K562 (cell line): ENCODE data around the gene GZF1. TPM values are rescaled to one million over a fixed set of nuclear protein-coding genes. Genes with fewer than 3 reads are reported as not detected.

Experiments used
- ARID1B ChIP-seq: fragments of 450-650 bp; IDR thresholded peaks from 2 replicates; pipeline ENCODE4 v1.6.1; 2016; ENCODE audit warnings: antibody characterized with exemption, mild to moderate bottlenecking, inconsistent platforms
- BRD4 ChIP-seq: fragments of 200-600 bp; sonication (generic); IDR thresholded peaks from 2 replicates; pipeline ENCODE4 v1.6.1; 2017; ENCODE audit warnings: inconsistent platforms
- CBFA2T2 ChIP-seq: fragments of 450-650 bp; conservative IDR thresholded peaks from 2 replicates; pipeline ENCODE4 v1.6.1; 2017; ENCODE audit warnings: mild to moderate bottlenecking
- ESRRA ChIP-seq: fragments of 450-650 bp; IDR thresholded peaks from 2 replicates; pipeline ENCODE4 v1.6.1; 2014; ENCODE audit warnings: low read depth, mild to moderate bottlenecking, moderate library complexity, borderline replicate concordance
- ETV5 ChIP-seq: sonication (generic); formaldehyde crosslinking; IDR thresholded peaks from 2 replicates; pipeline ENCODE4 v1.4.0; 2020; ENCODE audit warnings: low read depth, mild to moderate bottlenecking, missing genetic modification reagents
- GATAD2A ChIP-seq: fragments of 450-650 bp; IDR thresholded peaks from 2 replicates; pipeline ENCODE4 v1.6.1; 2017
- GATAD2B ChIP-seq: fragments of 450-650 bp; IDR thresholded peaks from 2 replicates; pipeline ENCODE4 v1.6.1; 2017; ENCODE audit warnings: mild to moderate bottlenecking, borderline replicate concordance
- GTF2F1 ChIP-seq: IDR thresholded peaks from 2 replicates; pipeline ENCODE4 v1.6.1; 2011; ENCODE audit warnings: low read depth, low read length, improper control_type of control experiment
- KAT7 ChIP-seq: sonication (generic); formaldehyde crosslinking; IDR thresholded peaks from 2 replicates; pipeline ENCODE4 v1.8.0; 2022; ENCODE audit warnings: missing genetic modification reagents, mild to moderate bottlenecking, borderline replicate concordance
- KLF10 ChIP-seq: fragments of 250-450 bp; sonication (Bioruptor Pico); IDR thresholded peaks from 2 replicates; pipeline ENCODE4 v1.6.1; 2021; ENCODE audit warnings: matching md5 sums
- MAFK ChIP-seq: IDR thresholded peaks from 2 replicates; pipeline ENCODE4 v1.6.1; 2011; ENCODE audit warnings: low read length, improper control_type of control experiment
- PCBP2 ChIP-seq: fragments of 200-400 bp; formaldehyde crosslinking; IDR thresholded peaks from 2 replicates; pipeline ENCODE4 v1.6.1; 2018; ENCODE audit warnings: low read length, low read depth, mild to moderate bottlenecking, moderate library complexity; ENCODE audit not compliant: poor library complexity, severe bottlenecking
- POLR2B ChIP-seq: fragments of 450-650 bp; IDR thresholded peaks from 2 replicates; pipeline ENCODE4 v1.6.1; 2018; ENCODE audit warnings: low read depth; ENCODE audit not compliant: partially characterized antibody
- POLR3A ChIP-seq: IDR thresholded peaks from 2 replicates; pipeline ENCODE4 v1.6.1; 2011; ENCODE audit warnings: borderline replicate concordance, mild to moderate bottlenecking, moderate library complexity; ENCODE audit not compliant: insufficient read length, insufficient read depth; ENCODE audit errors: extremely low read depth
- POLR3G ChIP-seq: IDR thresholded peaks from 2 replicates; pipeline ENCODE4 v1.6.1; 2011; ENCODE audit not compliant: insufficient read length, insufficient replicate concordance; ENCODE audit errors: extremely low read depth
- PTBP1 ChIP-seq: fragments of 200-400 bp; formaldehyde crosslinking; IDR thresholded peaks from 2 replicates; pipeline ENCODE4 v1.6.1; 2017; ENCODE audit warnings: low read depth, low read length
- RBM22 ChIP-seq: fragments of 200-400 bp; formaldehyde crosslinking; IDR thresholded peaks from 2 replicates; pipeline ENCODE4 v1.6.1; 2018; ENCODE audit warnings: low read length, low read depth; ENCODE audit not compliant: poor library complexity, severe bottlenecking
- SETDB1 ChIP-seq: IDR thresholded peaks from one replicate; pipeline ENCODE4 v1.6.1; 2012; ENCODE audit warnings: low read length, control low read depth, inconsistent platforms
- SIRT6 ChIP-seq: IDR thresholded peaks from one replicate; pipeline ENCODE4 v1.6.1; 2012; ENCODE audit warnings: low read depth, mild to moderate bottlenecking, control low read depth, inconsistent platforms, low read length, moderate library complexity
- SP2 ChIP-seq: IDR thresholded peaks from 2 replicates; pipeline ENCODE4 v1.6.1; 2011; ENCODE audit warnings: mild to moderate bottlenecking, low read depth, low read length, moderate library complexity; ENCODE audit not compliant: poor library complexity, severe bottlenecking; ENCODE audit errors: extremely low read depth
- ZBED1 ChIP-seq: IDR thresholded peaks from 2 replicates; pipeline ENCODE4 v1.6.1; 2014
- ZKSCAN1 ChIP-seq: fragments of 150-350 bp; IDR thresholded peaks from 2 replicates; pipeline ENCODE4 v1.6.1; 2016; ENCODE audit warnings: low read depth, low read length
- ZNF311 ChIP-seq: fragments of 250-450 bp; sonication (Bioruptor Pico); IDR thresholded peaks from 2 replicates; pipeline ENCODE4 v1.4.0; 2020; ENCODE audit warnings: mild to moderate bottlenecking, moderate library complexity
- ZNF354B ChIP-seq: fragments of 250-450 bp; sonication (Bioruptor Pico); IDR thresholded peaks from 2 replicates; pipeline ENCODE4 v1.4.0; 2020
- polyA plus RNA-seq, 8 experiments: library from polyadenylated mRNA; depleted of rRNA in 4 of 8; stranded (reverse) in 5 of 8; unstranded in 3 of 8; fragments of >200 nt; fragmentation: Nextera tagmentation in 2 of 8; fragmentation: Illumina TruSeq in 1 of 8; extraction: Ambion mirVana in 2 of 8; extraction: Trizol in 1 of 8; gene quantifications; 2 replicates each; pipeline versions ENCODE4 v1.2.1 to v1.2.3, GENCODE V29; 2011 to 2014; ENCODE audit warnings: inconsistent platforms in 1 of 8, missing spikeins in 1 of 8
- total RNA-seq, 7 experiments: library from RNA; depleted of rRNA in 6 of 7; stranded (reverse); fragments of >200 nt in 6 of 7; fragmentation: Illumina TruSeq in 2 of 7; extraction: Trizol in 2 of 7; gene quantifications; 2 replicates each; pipeline versions ENCODE4 v1.2.1 to v1.2.3, GENCODE V29; 2011 to 2021; ENCODE audit warnings: low replicate concordance in 1 of 7
- TF ChIP-seq, protein P1 (sequence below): fragments of 450-650 bp; formaldehyde crosslinking; IDR thresholded peaks from 2 replicates; pipeline ENCODE4 v1.4.0; 2020; ENCODE audit warnings: mild to moderate bottlenecking, moderate library complexity
- TF ChIP-seq, protein P2 (sequence below): fragments of 450-650 bp; IDR thresholded peaks from 2 replicates; pipeline ENCODE4 v1.7.1; 2018; ENCODE audit warnings: mild to moderate bottlenecking, low read depth; ENCODE audit not compliant: partially characterized antibody

The GZF1 gene
- total and polyA plus RNA-seq, 9 of the 15 experiments (the other 6 are each of a cell fraction or from before 2014, with no cell fraction given): 1.2 to 15.7 (median 7.4) TPM

DNA sequence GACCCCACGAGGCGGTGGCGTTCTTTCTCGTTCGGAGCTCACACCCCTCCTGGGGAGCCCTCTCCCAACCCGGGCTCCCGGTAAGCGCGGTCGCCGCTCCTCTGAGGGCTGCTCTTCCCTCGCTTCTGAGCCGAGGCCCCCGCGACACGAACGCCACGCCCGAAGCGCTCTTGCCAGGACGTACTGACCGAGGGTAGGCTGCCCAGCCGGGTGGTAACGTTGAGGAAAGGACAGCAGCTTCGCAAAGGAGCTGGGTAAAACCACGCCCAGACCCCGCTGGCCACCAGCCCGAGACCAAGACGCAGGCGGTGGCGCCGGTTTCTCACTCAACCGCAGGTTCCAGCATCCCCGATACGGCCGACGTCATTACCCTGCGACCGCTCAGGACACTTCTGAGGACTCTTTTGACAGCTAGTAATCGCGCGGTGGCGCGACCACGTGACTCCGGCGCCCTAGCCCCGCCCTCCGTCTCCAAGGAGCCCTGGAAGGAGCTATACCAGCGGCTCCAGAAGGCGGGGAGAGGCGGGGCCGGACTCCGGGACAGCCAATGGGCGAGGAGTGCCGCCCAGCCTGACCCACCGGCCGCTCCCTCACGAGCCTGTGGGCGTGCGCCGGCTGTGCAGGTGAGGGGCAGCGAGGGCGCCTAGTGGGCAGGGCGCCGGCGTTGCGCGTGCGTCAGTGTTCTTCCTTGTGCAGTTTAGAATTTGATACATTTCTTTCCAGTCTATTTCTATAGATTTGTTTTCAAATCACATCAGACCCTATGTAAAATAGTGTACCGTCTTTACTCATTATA, 4.0 kb upstream of the GZF1 start (continued):
- TF ChIP-seq ARID1B (no peak), CBFA2T2 (peak; percentile 83), KAT7 (CRISPR knock-in tag) (no peak), KLF10 (no peak), MAFK (no peak), ZNF354B (CRISPR knock-in tag) (no peak), ESRRA (peak; percentile 90), PTBP1 (no peak), POLR3G (no peak), ZKSCAN1 (no peak), BRD4 (no peak), GTF2F1 (peak; percentile 27; the same call in 1 of the 2 replicates), POLR3A (no peak), ZBED1 (no peak), ZNF311 (CRISPR knock-in tag) (no peak), SETDB1 (no peak), PCBP2 (no peak), RBM22 (no peak), ETV5 (no peak), SIRT6 (no peak), SP2 (no peak), GATAD2B (no peak), GATAD2A (no peak), POLR2B (peak; percentile 57)
- TF ChIP-seq, protein P1, sequence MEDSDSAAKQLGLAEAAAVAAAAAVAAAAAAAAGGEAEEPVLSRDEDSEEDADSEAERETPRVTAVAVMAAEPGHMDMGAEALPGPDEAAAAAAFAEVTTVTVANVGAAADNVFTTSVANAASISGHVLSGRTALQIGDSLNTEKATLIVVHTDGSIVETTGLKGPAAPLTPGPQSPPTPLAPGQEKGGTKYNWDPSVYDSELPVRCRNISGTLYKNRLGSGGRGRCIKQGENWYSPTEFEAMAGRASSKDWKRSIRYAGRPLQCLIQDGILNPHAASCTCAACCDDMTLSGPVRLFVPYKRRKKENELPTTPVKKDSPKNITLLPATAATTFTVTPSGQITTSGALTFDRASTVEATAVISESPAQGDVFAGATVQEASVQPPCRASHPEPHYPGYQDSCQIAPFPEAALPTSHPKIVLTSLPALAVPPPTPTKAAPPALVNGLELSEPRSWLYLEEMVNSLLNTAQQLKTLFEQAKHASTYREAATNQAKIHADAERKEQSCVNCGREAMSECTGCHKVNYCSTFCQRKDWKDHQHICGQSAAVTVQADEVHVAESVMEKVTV (CRISPR knock-in tag): no peak
- TF ChIP-seq, protein P2, sequence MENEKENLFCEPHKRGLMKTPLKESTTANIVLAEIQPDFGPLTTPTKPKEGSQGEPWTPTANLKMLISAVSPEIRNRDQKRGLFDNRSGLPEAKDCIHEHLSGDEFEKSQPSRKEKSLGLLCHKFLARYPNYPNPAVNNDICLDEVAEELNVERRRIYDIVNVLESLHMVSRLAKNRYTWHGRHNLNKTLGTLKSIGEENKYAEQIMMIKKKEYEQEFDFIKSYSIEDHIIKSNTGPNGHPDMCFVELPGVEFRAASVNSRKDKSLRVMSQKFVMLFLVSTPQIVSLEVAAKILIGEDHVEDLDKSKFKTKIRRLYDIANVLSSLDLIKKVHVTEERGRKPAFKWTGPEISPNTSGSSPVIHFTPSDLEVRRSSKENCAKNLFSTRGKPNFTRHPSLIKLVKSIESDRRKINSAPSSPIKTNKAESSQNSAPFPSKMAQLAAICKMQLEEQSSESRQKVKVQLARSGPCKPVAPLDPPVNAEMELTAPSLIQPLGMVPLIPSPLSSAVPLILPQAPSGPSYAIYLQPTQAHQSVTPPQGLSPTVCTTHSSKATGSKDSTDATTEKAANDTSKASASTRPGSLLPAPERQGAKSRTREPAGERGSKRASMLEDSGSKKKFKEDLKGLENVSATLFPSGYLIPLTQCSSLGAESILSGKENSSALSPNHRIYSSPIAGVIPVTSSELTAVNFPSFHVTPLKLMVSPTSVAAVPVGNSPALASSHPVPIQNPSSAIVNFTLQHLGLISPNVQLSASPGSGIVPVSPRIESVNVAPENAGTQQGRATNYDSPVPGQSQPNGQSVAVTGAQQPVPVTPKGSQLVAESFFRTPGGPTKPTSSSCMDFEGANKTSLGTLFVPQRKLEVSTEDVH: peak; percentile 52
